Stimulated activated naive CD4-positive, alpha-beta T cell (primary cell): ENCODE results near the gene BPIFA2.

Source experiments
- DNase-seq, 6 experiments: peaks; one replicate each; lab custom pipeline; 2025; lab: John Stamatoyannopoulos, UW

The BPIFA2 gene

GRCh38 chr20:33202451-33202850 is 34.5 kb downstream of the BPIFA2 start:
- DNase-seq: no peak

- no peak for DNase-seq
Observed at GRCh38 chr20:33203444-33203843, 35.5 kb downstream of the BPIFA2 start.

GRCh38 chr20:33209789-33210188 is 41.8 kb downstream of the BPIFA2 start:
- DNase-seq: peak in 3 of 6 experiments; percentile 5 to 24 (median 16)

- DNase-seq: no peak
Observed at GRCh38 chr20:33210371-33210770, 42.4 kb downstream of the BPIFA2 start.

- peak in 2 of 6 experiments; percentile 10 to 15 for DNase-seq
Observed at GRCh38 chr20:33211817-33212424, 44.0 kb downstream of the BPIFA2 start.

GRCh38 chr20:33217052-33217451 is 49.1 kb downstream of the BPIFA2 start, which contains the start of gene BPIFA3:
BPIFA3 (plus strand) TSS chr20:33217352; CDS start chr20:33217537, 185 bp downstream.
- no peak for DNase-seq

- DNase-seq: no peak
Observed at GRCh38 chr20:33224399-33224798, 56.4 kb downstream of the BPIFA2 start.

- DNase-seq: no peak
Observed at GRCh38 chr20:33229843-33230242, 61.9 kb downstream of the BPIFA2 start.
